ENCODE measurements around the gene CDS2.

DNA sequence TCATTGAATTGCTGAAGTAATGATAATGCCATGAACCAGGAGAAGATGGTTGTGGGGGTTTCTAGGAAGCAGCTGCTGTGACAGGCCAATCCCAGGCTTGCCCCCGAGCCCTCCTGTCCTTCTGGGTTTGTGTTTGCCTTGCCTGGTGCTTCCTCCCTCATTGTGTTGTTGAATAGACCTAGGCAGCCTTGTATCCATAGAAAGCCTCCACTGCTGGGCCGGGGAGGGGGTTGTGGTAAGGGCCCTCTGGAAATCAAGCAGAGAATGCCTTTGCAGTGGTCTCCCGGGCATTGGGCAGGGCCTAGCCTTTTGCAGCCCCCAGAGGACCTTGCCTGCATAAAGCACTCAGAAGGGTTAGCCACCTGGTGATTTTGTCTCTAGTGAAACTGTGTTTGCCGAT lies 69.3 kb downstream of the CDS2 start:
- TF ChIP-seq, protein P1, sequence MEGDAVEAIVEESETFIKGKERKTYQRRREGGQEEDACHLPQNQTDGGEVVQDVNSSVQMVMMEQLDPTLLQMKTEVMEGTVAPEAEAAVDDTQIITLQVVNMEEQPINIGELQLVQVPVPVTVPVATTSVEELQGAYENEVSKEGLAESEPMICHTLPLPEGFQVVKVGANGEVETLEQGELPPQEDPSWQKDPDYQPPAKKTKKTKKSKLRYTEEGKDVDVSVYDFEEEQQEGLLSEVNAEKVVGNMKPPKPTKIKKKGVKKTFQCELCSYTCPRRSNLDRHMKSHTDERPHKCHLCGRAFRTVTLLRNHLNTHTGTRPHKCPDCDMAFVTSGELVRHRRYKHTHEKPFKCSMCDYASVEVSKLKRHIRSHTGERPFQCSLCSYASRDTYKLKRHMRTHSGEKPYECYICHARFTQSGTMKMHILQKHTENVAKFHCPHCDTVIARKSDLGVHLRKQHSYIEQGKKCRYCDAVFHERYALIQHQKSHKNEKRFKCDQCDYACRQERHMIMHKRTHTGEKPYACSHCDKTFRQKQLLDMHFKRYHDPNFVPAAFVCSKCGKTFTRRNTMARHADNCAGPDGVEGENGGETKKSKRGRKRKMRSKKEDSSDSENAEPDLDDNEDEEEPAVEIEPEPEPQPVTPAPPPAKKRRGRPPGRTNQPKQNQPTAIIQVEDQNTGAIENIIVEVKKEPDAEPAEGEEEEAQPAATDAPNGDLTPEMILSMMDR (conservative IDR thresholded peaks at IDR 0.05): no peak
- no peak for TF ChIP-seq ZFX (IDR thresholded peaks at IDR 0.05)
